HEK293T (cell line): Measurements from ENCODE around the gene MRPS7.
A peak's percentile ranks its signal among the peaks of the same experiment; 100 is the strongest.

ENCODE experiments used
- CTCF ChIA-PET: fragments of 350-600 bp; formaldehyde crosslinking; extraction: SDS; loops from one replicate; lab custom pipeline; 2021; ENCODE audit warnings: antibody characterized with exemption, inconsistent platforms; lab: Yijun Ruan, JAX
- POLR2A ChIA-PET: fragments of 350-600 bp; formaldehyde crosslinking; extraction: SDS; loops from one replicate; lab custom pipeline; 2020; ENCODE audit warnings: antibody characterized with exemption, inconsistent platforms; lab: Yijun Ruan, JAX
- DNase-seq: peaks from one replicate; pipeline ENCODE4 v3.0.0; 2012; ENCODE audit warnings: mixed read lengths; ENCODE audit errors: extremely low spot score
- ARNT ChIP-seq: fragments of 450-650 bp; IDR thresholded peaks from 2 replicates; pipeline ENCODE4 v1.6.1; 2017; ENCODE audit warnings: mild to moderate bottlenecking
- BHLHE40 ChIP-seq: fragments of 450-650 bp; IDR thresholded peaks from 2 replicates; pipeline ENCODE4 v1.6.1; 2016; ENCODE audit warnings: mild to moderate bottlenecking, moderate library complexity, borderline replicate concordance
- CTBP1 ChIP-seq: fragments of 450-650 bp; IDR thresholded peaks from 2 replicates; pipeline ENCODE4 v1.6.1; 2016; ENCODE audit warnings: borderline replicate concordance
- ELF4 ChIP-seq: fragments of 450-650 bp; IDR thresholded peaks from 2 replicates; pipeline ENCODE4 v1.6.1; 2017; ENCODE audit warnings: antibody characterized with exemption
- FOXA1 ChIP-seq: fragments of 450-650 bp; IDR thresholded peaks from 2 replicates; pipeline ENCODE4 v1.6.1; 2016; ENCODE audit warnings: mild to moderate bottlenecking
- FOXK2 ChIP-seq: fragments of 450-650 bp; IDR thresholded peaks from 2 replicates; pipeline ENCODE4 v1.6.1; 2016; ENCODE audit warnings: mild to moderate bottlenecking
- FOXM1 ChIP-seq: fragments of 450-650 bp; IDR thresholded peaks from 2 replicates; pipeline ENCODE4 v1.6.1; 2017; ENCODE audit warnings: mild to moderate bottlenecking, borderline replicate concordance
- HDGF ChIP-seq: fragments of 450-650 bp; IDR thresholded peaks from 2 replicates; pipeline ENCODE4 v1.6.1; 2017; ENCODE audit warnings: antibody characterized with exemption, borderline replicate concordance
- L3MBTL2 ChIP-seq: fragments of 450-650 bp; conservative IDR thresholded peaks from 2 replicates; pipeline ENCODE4 v1.6.1; 2016; ENCODE audit warnings: mild to moderate bottlenecking
- LEF1 ChIP-seq: fragments of 450-650 bp; IDR thresholded peaks from 2 replicates; pipeline ENCODE4 v1.6.1; 2017; ENCODE audit warnings: mild to moderate bottlenecking, borderline replicate concordance
- NFRKB ChIP-seq: fragments of 450-650 bp; IDR thresholded peaks from 2 replicates; pipeline ENCODE4 v1.6.1; 2016; ENCODE audit warnings: mild to moderate bottlenecking, moderate library complexity
- SP1 ChIP-seq: fragments of 450-650 bp; IDR thresholded peaks from 2 replicates; pipeline ENCODE4 v1.6.1; 2017
- SUZ12 ChIP-seq: fragments of 450-650 bp; IDR thresholded peaks from 2 replicates; pipeline ENCODE4 v1.6.1; 2016; ENCODE audit warnings: mild to moderate bottlenecking
- TARDBP ChIP-seq: fragments of 450-650 bp; IDR thresholded peaks from 2 replicates; pipeline ENCODE4 v1.6.1; 2016
- ZNF384 ChIP-seq: fragments of 450-650 bp; IDR thresholded peaks from 2 replicates; pipeline ENCODE4 v1.6.1; 2016
- TF ChIP-seq, protein P1 (sequence below): fragments of 450-650 bp; IDR thresholded peaks from 2 replicates; pipeline ENCODE4 v1.6.1; 2016

MRPS7 gene

DNA sequence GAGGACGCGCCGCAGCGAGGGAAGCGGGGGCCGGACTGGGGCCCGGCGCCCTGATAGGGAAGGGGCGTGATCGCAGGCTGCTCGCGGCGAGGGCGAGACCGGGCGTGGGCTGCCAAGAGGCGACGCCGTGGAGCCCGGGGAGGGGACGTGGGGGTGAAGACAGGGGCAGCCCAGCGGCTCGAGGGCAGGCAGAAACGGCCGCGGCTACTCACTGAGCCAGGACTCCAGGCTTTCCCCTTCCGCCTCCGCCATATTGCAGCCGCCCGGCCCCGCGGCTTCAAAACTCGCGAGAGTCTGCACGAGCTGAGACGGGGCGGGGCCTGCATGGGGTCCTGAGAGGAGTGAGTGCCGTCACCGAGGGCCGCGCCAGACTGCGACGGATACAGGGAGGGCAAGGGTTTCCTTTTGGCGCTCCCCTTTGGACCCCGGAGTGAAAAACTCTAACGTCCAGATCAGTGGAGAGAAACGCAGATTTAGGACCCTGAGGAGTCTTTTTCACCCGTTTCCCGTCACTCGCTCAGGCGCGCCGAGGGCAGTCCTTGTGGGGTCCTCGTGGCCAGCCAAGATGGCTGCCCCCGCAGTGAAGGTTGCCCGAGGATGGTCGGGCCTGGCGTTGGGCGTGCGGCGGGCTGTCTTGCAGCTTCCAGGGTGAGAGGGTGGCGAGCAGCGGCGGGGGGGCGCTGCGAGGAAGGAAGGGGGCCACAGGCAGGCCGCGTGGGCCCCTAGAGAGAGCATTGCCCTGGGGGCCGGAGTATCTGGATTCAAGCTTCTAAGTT is at the start of gene MRPS7, which contains the start of gene GGA3:
Gene MRPS7 (plus strand): TSS at position 544 of the 776 bp plus-strand sequence. CDS start 22 bp downstream, at position 566.
Gene GGA3 (minus strand): TSS at position 271 of the 776 bp plus-strand sequence. CDS start 19 bp downstream, at position 252.
- ChIA-PET POLR2A (interaction anchor here (0.8 to 4.4 kb wide), 16 partner anchors 11 to 226 kb away, joined by 3 to 120 read pairs (median 6); partner anchors contain the start of genes GRB2, MIF4GD, SLC25A19 and TMEM94), CTCF (interaction anchor here (0.7 to 4.3 kb wide), 4 partner anchors 9 to 150 kb away, joined by 4 to 26 read pairs (median 10); partner anchors contain the start of gene MIF4GD)
- DNase-seq: peak; percentile 96
- no peak; the same call in 1 of the 2 replicates for TF ChIP-seq NFRKB
- TF ChIP-seq BHLHE40: no peak
- no peak for TF ChIP-seq SP1
- peak; percentile 55; the same call in 1 of the 2 replicates for TF ChIP-seq L3MBTL2
- TF ChIP-seq ARNT: no peak
- TF ChIP-seq TARDBP: no peak
- 0 out of 2 replicates have a peak, but pooled peaks have one; percentile 35 for TF ChIP-seq FOXM1
- TF ChIP-seq ELF4: peak; percentile 69
- no peak for TF ChIP-seq HDGF
- no peak for TF ChIP-seq LEF1
- no peak for TF ChIP-seq FOXA1
- no peak for TF ChIP-seq CTBP1
- TF ChIP-seq, protein P1, sequence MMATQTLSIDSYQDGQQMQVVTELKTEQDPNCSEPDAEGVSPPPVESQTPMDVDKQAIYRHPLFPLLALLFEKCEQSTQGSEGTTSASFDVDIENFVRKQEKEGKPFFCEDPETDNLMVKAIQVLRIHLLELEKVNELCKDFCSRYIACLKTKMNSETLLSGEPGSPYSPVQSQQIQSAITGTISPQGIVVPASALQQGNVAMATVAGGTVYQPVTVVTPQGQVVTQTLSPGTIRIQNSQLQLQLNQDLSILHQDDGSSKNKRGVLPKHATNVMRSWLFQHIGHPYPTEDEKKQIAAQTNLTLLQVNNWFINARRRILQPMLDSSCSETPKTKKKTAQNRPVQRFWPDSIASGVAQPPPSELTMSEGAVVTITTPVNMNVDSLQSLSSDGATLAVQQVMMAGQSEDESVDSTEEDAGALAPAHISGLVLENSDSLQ: no peak; the same call in 1 of the 2 replicates
- TF ChIP-seq SUZ12: no peak
- no peak for TF ChIP-seq FOXK2
- no peak for TF ChIP-seq ZNF384

DNA sequence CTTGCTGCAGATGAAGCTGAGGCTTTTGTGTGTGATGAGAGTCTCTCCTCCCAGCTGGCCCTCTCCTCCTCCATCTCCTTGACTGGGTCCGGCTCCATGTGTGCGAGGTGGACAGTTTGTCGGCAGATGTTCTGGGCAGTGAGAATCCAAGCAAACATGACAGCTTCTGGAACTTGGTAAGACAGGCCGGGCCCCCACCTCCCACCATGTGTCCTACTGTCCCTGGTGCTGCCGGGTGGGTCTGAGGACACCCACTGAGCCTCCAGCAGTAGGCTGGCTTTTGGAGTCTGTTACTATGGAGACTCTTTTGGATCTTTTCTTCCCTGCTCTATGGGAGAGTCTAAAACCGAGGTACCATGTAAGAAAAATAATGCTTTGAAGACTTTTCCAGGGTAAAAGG is 43.5 kb upstream of the MRPS7 start:
- ChIA-PET CTCF (interaction anchor here (0.9 to 1.2 kb wide), 2 partner anchors 19 to 22 kb away, joined by 3 read pairs; no protein-coding TSS in a partner anchor), POLR2A (interaction anchor here (1.1 to 1.2 kb wide), 2 partner anchors 11 to 13 kb away, joined by 3 to 7 read pairs; partner anchors contain the start of gene NUP85)
- no peak for DNase-seq
- no peak for TF ChIP-seq L3MBTL2
- TF ChIP-seq SP1: no peak
- TF ChIP-seq HDGF: no peak
- no peak for TF ChIP-seq CTBP1
- TF ChIP-seq ZNF384: no peak
- TF ChIP-seq ELF4: no peak

DNA sequence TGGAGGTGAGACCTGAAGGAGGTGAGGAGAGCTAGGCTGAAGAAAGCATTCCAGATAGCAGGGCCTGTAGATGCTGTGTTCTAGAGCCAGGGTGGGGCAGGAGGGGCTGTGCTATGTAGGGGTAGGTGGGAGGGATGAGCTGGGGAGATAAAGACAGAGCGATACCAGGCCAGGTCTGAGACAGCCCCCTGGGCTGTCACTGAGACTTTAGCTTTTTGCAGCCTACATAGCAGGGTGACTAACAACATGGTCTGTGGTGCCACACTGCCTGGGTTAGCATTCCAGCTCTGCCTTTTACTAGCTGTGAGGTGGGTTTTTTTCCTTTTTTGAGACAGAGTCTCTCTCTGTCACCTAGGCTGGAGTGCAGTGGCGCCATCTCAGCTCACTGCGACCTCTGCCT is 41.9 kb upstream of the MRPS7 start:
- TF ChIP-seq BHLHE40 (no peak), LEF1 (no peak)
- ChIA-PET CTCF (no interaction called here), POLR2A (interaction anchor here (1.0 to 1.2 kb wide), 4 partner anchors 14 to 45 kb away, joined by 3 to 4 read pairs (median 3); partner anchors contain the start of genes NUP85 and SUMO2)
- DNase-seq: no peak

DNA sequence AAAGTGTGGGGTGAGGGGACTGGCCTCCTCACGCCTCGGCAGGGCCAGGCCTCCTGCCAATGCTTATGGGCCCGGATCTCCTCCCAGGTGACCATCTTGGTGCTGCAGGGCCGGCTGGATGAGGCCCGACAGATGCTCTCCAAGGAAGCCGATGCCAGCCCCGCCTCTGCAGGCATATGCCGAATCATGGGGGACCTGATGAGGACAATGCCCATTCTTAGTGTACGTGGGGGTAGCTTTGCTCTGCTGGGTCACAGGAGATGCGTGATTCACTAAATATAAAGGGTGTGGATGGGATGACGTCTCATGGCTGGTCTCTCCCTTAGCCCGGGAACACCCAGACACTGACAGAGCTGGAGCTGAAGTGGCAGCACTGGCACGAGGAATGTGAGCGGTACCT is 36.7 kb upstream of the MRPS7 start:
- CTCF ChIA-PET: interaction anchor here (0.8 kb wide), 1 partner anchor 14 kb away, joined by 3 read pairs; no protein-coding TSS in a partner anchor
- DNase-seq: no peak
- no peak for TF ChIP-seq SUZ12
- TF ChIP-seq HDGF: no peak
- POLR2A ChIA-PET: no interaction called here

DNA sequence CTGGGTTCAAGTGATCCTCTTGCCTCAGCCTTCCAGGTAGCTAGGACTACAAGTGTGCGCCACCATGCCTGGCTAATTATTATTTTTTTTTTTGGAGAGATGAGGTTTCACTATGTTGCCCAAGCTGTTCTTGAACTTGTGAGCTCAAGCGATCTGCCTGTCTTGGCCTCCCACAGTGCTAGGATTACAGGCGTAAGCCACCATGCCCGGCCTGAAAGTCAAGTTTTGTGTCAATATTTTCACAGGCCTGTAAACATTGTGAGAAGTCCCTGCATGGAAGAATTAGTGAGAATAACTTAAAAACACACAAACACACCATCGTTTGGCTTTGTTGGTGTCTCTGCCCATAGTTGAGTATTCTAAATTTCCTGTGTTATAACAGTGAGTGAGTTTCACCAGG is 34.0 kb upstream of the MRPS7 start:
- CTCF ChIA-PET: interaction anchor here (3.0 kb wide), 1 partner anchor 12 kb away, joined by 21 read pairs; no protein-coding TSS in a partner anchor
- no peak for DNase-seq
- POLR2A ChIA-PET: interaction anchor here (1.8 kb wide), 1 partner anchor 22 kb away, joined by 6 read pairs; the partner anchor contains the start of gene NUP85
- no peak for TF ChIP-seq LEF1
- TF ChIP-seq, protein P1: no peak
- TF ChIP-seq FOXM1: no peak
- no peak for TF ChIP-seq TARDBP
- TF ChIP-seq NFRKB: no peak
- TF ChIP-seq ELF4: no peak
- TF ChIP-seq ZNF384: no peak
- no peak for TF ChIP-seq SP1
- TF ChIP-seq CTBP1: no peak
- no peak for TF ChIP-seq SUZ12
- TF ChIP-seq FOXA1: no peak
- no peak for TF ChIP-seq BHLHE40

DNA sequence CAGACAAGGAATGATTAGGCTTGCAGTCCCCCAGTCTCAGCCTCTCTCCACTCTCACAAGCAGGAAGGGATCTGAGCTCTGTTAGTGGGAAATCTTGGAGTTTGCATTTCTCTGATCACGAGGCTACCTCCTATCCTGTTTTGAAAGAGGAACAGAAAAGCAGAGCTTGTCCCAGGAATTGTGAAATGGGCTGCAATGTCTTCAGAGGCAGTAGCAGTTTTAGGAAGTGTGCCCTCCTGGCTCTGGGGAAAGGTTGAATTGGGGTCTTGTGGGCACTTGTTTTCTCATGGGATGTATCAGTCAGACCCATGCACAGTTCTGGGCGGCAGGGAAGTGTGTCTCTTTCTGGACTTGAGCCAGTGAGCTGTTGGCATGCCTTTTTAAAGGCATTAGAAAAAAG is 33.4 kb upstream of the MRPS7 start:
- no peak for DNase-seq
- POLR2A ChIA-PET: interaction anchor here (1.3 to 1.8 kb wide), 2 partner anchors 10 to 23 kb away, joined by 4 to 6 read pairs; partner anchors contain the start of gene NUP85
- CTCF ChIA-PET: interaction anchor here (1.4 to 3.0 kb wide), 2 partner anchors 11 to 114 kb away, joined by 4 to 21 read pairs; no protein-coding TSS in a partner anchor
- TF ChIP-seq ZNF384: no peak
- no peak for TF ChIP-seq BHLHE40
- TF ChIP-seq SUZ12: no peak
- no peak for TF ChIP-seq FOXK2
- TF ChIP-seq L3MBTL2: no peak
- TF ChIP-seq FOXM1: no peak
- no peak for TF ChIP-seq SP1
- no peak for TF ChIP-seq TARDBP
- TF ChIP-seq FOXA1: no peak
- TF ChIP-seq CTBP1: no peak
- TF ChIP-seq, protein P1: no peak
- no peak for TF ChIP-seq ELF4
- no peak for TF ChIP-seq HDGF
